SK-N-SH treated with all-trans-retinoic acid at 6 μM for 48 hours (cell line): ENCODE results near the gene SDK2.

ENCODE experiments used
- ARNTL ChIP-seq: fragments of 450-650 bp; formaldehyde crosslinking; IDR thresholded peaks from 2 replicates; pipeline ENCODE4 v1.5.0; 2020; ENCODE audit warnings: low read depth, mild to moderate bottlenecking, moderate library complexity, borderline replicate concordance
- BACH2 ChIP-seq: fragments of 250-450 bp; sonication (Bioruptor Pico); IDR thresholded peaks from 2 replicates; pipeline ENCODE4 v1.9.0; 2021; ENCODE audit warnings: mild to moderate bottlenecking, borderline replicate concordance
- CSRNP3 ChIP-seq: fragments of 250-450 bp; sonication (Bioruptor Pico); IDR thresholded peaks from 2 replicates; pipeline ENCODE4 v1.5.1; 2021; ENCODE audit warnings: mild to moderate bottlenecking, moderate library complexity
- ISL1 ChIP-seq: fragments of 250-450 bp; sonication (Bioruptor Pico); IDR thresholded peaks from 2 replicates; pipeline ENCODE4 v2.1.2; 2022; ENCODE audit warnings: mild to moderate bottlenecking, moderate library complexity
- PATZ1 ChIP-seq: fragments of 250-450 bp; sonication (Bioruptor Pico); IDR thresholded peaks from 2 replicates; pipeline ENCODE4 v1.8.0; 2020; ENCODE audit warnings: mild to moderate bottlenecking, moderate library complexity, borderline replicate concordance
- POU6F1 ChIP-seq: fragments of 250-450 bp; sonication (Bioruptor Pico); IDR thresholded peaks from 2 replicates; pipeline ENCODE4 v1.8.0; 2021; ENCODE audit warnings: low read depth, mild to moderate bottlenecking, moderate library complexity, borderline replicate concordance
- PPARA ChIP-seq: fragments of 250-450 bp; sonication (Bioruptor Pico); IDR thresholded peaks from 2 replicates; pipeline ENCODE4 v1.5.0; 2020; ENCODE audit warnings: mild to moderate bottlenecking, borderline replicate concordance
- SNAI2 ChIP-seq: fragments of 250-450 bp; sonication (Bioruptor Pico); IDR thresholded peaks from 2 replicates; pipeline ENCODE4 v1.5.0; 2020; ENCODE audit warnings: mild to moderate bottlenecking, moderate library complexity
- ZNF565 ChIP-seq: fragments of 450-650 bp; formaldehyde crosslinking; conservative IDR thresholded peaks from 2 replicates; pipeline ENCODE4 v1.5.0; 2020; ENCODE audit warnings: low read depth, mild to moderate bottlenecking, moderate library complexity
- ZNF8 ChIP-seq: fragments of 450-650 bp; formaldehyde crosslinking; IDR thresholded peaks from 2 replicates; pipeline ENCODE4 v1.5.0; 2020; ENCODE audit warnings: mild to moderate bottlenecking, moderate library complexity
- TF ChIP-seq, protein P1 (sequence below): fragments of 250-450 bp; sonication (Bioruptor Pico); IDR thresholded peaks from 2 replicates; pipeline ENCODE4 v1.5.1; 2020; ENCODE audit warnings: low read depth, mild to moderate bottlenecking, moderate library complexity

GRCh38 chr17:73500414-73500999 lies 143.7 kb downstream of the SDK2 start:
- TF ChIP-seq ISL1 (no peak), PATZ1 (CRISPR knock-in tag) (no peak), POU6F1 (CRISPR knock-in tag) (no peak), BACH2 (CRISPR knock-in tag) (no peak), ZNF8 (CRISPR knock-in tag) (no peak), CSRNP3 (CRISPR knock-in tag) (no peak), ARNTL (no peak), ZNF565 (CRISPR knock-in tag) (no peak), SNAI2 (CRISPR knock-in tag) (no peak), PPARA (CRISPR knock-in tag) (no peak)
- TF ChIP-seq, protein P1, sequence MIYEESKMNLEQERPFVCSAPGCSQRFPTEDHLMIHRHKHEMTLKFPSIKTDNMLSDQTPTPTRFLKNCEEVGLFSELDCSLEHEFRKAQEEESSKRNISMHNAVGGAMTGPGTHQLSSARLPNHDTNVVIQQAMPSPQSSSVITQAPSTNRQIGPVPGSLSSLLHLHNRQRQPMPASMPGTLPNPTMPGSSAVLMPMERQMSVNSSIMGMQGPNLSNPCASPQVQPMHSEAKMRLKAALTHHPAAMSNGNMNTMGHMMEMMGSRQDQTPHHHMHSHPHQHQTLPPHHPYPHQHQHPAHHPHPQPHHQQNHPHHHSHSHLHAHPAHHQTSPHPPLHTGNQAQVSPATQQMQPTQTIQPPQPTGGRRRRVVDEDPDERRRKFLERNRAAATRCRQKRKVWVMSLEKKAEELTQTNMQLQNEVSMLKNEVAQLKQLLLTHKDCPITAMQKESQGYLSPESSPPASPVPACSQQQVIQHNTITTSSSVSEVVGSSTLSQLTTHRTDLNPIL (CRISPR knock-in tag): no peak
